CD4-positive, alpha-beta T cell treated with Interleukin-10 for 1 hour (primary cell): ENCODE measurements around the gene PPIH.
"Not testable (repeated sequence)": the region's sequence is repeated elsewhere in the genome, so short reads cannot be mapped to it uniquely, and the experiment has no call there.

ENCODE experiments used
- DNase-seq: peaks from one replicate; pipeline ENCODE4 v3.0.0-alpha.2; 2020

Gene PPIH

GRCh38 chr1:42657981-42658876 lies at the start of gene PPIH:
TSS of gene PPIH (plus strand) at chr1:42658423. CDS start at chr1:42658447, 24 bp downstream.
- peak; percentile 93 for DNase-seq

- DNase-seq = no peak
Measured at GRCh38 chr1:42613803-42614131, 44.5 kb upstream of the PPIH start.

DNA sequence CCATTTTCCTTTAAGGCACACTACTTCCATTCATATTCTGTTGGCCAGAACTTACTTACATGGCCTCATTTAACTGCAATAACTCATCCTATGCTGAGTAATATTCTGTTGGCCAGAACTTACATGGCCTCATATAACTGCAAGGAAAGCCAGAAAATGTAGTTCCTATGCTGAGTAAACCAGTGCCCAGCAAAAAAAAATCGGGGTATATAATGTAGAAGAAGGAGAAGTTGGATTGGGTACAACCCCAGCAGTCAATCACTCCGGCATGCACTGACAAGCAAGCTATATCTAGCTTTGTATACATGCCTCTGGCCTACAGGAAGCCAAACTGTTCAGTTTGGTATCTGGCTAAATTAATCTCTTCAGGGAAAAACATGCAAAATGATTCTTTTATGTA lies 39.4 kb upstream of the PPIH start:
- no peak for DNase-seq

- DNase-seq = no peak
Measured at GRCh38 chr1:42620307-42620706, 37.9 kb upstream of the PPIH start.

DNA sequence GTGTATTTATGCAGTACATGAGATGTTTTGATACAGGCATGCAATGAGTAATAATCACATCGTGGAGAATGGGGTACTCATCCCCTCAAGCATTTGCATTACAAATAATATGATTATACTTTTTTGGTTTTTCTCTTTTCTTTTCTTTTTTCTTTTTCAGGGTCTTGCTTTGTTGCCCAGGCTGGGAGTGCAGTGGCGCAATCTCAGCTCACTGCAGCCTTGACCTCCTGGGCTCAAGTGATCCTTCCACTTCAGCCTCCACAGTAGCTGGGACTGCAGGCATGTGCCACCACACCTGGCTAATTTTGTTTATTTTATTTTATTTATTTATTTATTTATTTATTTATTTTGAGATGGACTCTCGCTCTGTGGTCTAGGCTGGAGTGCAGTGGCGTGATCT lies 37.0 kb upstream of the PPIH start:
- DNase-seq = not testable (repeated sequence)

- not testable (repeated sequence) for DNase-seq
Measured at GRCh38 chr1:42627205-42627604, 31.0 kb upstream of the PPIH start.

DNA sequence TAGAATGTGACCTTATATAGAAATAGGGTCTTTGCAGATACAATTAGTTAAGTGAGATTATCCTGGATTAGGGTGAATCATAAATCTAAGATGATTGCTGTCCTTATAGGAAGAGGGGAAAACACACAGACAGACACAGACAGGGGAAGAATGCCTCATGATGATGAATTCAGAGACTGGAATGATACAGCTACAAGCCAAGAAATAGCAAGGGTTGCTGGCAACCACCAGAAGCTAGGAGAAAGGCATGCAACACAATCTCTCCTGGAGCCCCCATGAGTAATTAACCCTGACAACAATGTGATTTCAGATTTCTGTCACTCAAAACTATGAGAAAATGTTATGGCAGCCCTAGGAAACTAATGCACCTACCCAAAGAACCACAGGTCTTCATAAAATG lies 19.1 kb upstream of the PPIH start:
- no peak for DNase-seq

GRCh38 chr1:42646056-42646455 lies 12.2 kb upstream of the PPIH start:
- DNase-seq = no peak

DNA sequence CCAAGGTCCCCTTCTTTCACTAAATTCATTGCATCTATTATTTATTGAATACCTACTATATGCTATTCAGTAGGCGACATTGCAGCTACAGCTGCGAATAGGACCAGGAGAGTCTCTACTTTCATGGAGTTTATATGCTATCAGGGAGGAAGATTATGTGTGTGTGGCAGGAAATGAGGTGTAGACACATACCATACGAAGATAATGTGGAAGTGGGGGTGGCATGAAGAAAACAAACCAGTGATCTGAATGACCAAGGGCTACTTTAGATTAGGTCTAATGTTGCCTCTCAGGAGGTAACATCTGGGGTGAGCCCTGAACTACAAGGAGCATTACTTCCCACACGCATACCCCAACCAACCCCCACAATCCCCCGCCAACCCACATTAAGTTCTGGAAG lies 1.0 kb upstream of the PPIH start:
- peak; percentile 7 for DNase-seq

- no peak for DNase-seq
Measured at GRCh38 chr1:42658877-42659337, 684 bp downstream of the PPIH start.

- DNase-seq = no peak
Measured at GRCh38 chr1:42660907-42661500, 2.8 kb downstream of the PPIH start.

- DNase-seq = no peak
Measured at GRCh38 chr1:42669936-42670335, 11.7 kb downstream of the PPIH start.

- no peak for DNase-seq
Measured at GRCh38 chr1:42670425-42670824, 12.2 kb downstream of the PPIH start.

DNA sequence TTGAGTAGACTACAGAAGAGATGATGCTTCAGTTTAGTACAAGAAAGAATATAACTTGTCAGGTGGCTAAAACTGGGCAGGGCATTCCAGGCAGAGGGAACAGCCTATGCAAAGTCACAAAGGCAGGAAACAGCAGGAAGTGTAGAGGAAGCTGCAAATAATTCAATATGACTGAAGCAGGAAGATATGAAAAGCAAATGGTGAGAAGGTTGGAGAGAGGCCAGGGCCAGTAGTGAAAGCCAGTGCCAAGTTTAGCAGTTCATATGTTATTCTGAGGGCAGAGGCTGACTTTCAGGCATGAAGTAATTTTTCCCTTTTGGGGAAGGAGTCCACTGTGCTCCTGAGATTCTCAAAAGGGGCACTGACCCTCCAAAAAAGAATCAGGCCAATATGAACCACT lies 16.0 kb downstream of the PPIH start:
- no peak for DNase-seq

- no peak for DNase-seq
Measured at GRCh38 chr1:42674682-42675081, 16.5 kb downstream of the PPIH start.

GRCh38 chr1:42675467-42675866 lies 17.2 kb downstream of the PPIH start:
- DNase-seq = no peak

DNA sequence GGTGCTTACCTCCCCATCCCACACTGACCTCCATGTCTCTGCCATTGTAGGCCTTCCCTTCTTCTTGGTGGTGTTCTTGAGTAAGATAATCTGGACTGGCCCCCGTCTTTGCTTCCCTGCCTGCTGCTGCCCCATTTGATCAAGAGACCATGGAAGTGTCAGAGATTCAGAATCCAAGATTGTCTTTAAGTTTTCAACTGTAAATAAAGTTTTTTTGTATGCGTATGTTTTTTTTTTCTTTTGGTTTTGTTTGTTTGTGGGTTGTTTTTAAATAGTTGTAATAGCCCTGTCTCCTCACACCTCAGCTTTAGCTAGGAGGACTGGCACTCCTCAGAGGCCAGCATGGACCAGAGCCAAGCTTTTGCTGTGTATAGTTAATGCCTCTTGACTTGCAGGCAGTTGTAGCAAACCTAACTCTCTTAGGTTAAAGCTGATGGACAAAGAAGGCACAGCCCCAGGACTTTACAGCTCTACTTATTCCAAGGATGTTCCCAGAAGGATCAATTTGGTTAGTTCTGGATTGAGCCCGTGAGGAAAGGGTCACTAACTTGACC lies 18.4 kb downstream of the PPIH start:
- DNase-seq = no peak

GRCh38 chr1:42679364-42679983 lies 21.3 kb downstream of the PPIH start:
- DNase-seq = no peak

DNA sequence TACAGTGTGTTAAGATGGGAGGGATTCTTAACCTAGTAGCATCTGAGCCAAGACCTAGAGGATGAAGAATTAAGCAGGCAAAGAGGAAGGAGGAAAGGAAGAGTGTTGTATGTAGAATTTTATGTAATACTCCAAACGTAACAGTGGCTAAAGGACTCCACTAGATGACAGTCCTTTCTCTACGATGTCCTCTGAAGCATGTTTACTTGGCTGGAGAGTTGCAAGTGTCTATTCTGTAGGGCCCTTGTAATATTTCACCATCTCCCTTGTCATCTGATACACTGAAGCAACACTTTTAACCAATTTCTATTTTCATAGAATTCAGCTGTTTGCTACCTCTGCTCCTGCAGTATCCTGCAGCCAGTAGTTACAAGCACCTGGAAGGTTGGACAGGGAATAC lies 21.8 kb downstream of the PPIH start:
- DNase-seq = no peak

DNA sequence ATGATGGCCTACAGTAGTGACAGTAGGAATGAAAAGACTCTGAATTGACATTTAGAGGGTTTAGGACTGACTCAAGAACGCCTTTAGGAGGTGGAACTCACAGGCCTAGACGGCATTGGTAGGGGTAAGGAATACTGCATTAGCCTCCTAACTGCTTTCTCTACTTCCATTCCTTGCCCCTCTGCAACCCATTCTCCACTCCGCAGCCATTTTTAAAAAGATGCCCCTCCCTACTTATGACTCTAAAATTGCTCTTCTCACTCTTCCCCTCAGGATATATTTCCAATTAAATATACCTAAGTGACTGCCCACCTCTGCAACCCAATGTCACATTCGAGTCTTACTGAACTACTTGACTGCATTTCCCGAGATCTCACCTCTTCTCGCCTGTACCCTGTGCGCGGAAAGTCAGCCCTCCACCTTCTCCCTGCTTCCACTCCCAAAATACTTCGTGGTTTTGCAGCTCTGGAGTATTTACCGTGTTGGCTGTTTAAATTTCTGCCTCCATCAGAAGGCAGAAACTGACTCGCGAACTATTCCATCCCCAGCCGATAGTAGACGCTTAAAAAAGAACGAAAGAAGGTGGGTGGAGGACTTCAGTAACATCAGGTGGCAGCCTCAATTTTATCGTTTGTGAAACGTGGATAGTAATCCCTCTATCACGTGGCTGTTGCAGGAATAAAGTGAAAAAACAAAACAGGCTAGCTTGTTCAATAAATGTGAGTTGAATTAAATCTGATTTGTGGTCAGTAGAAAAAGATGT lies 22.9 kb downstream of the PPIH start:
- peak; percentile 35 for DNase-seq

DNA sequence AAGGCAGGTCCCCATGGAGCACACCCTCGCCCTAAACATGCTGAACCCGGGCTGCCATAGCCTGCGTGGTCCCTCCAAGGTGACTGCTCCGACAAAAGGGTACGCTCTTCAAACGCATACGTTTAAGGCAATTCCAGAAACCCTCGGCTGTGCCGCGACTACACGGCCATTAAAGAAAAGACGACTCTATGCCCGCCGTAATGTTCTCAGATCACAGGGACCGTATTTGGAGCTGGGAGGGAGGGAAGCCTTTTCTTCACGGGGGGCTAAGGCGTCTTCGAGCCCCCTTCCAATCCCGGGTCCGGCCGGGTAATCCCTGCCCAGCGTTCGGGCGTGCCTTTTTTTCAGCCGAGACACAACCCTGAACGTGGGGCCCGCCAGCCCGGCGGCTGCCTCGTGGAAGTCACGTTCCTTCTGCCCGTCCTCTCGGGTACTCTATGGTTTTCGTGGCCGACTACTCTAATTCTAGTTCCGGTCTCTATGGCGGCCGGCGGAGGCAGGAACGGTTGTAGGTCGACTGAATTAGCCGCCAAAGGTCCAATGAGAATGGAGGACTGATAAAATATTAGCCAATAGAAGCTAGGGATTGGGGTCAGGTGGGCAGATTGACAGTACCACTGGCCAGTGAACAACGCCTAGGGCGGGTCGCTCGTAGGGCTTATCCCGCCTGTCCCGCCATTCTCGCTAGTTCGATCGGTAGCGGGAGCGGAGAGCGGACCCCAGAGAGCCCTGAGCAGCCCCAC lies 23.7 kb downstream of the PPIH start, which contains the start of gene YBX1:
YBX1 (plus strand) TSS at position 678 of the 743 bp plus-strand sequence. CDS start 148 bp downstream, outside the sequence.
- peak; percentile 98 for DNase-seq

DNA sequence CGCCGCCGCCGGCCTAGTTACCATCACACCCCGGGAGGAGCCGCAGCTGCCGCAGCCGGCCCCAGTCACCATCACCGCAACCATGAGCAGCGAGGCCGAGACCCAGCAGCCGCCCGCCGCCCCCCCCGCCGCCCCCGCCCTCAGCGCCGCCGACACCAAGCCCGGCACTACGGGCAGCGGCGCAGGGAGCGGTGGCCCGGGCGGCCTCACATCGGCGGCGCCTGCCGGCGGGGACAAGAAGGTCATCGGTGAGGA lies 24.2 kb downstream of the PPIH start:
- not testable (repeated sequence) for DNase-seq
